ENCODE results near the gene TRMT112.
A peak's percentile ranks its signal among the peaks of the same experiment; 100 is the strongest.
"Not testable (repeated sequence)": the region's sequence is repeated elsewhere in the genome, so short reads cannot be mapped to it uniquely, and the experiment has no call there.

The TRMT112 gene

GRCh38 chr11:64327993-64328392, 10.6 kb upstream of the TRMT112 start:
- no peak for DNase-seq

GRCh38 chr11:64327375-64327774, 10.0 kb upstream of the TRMT112 start:
- DNase-seq, result no peak

DNA sequence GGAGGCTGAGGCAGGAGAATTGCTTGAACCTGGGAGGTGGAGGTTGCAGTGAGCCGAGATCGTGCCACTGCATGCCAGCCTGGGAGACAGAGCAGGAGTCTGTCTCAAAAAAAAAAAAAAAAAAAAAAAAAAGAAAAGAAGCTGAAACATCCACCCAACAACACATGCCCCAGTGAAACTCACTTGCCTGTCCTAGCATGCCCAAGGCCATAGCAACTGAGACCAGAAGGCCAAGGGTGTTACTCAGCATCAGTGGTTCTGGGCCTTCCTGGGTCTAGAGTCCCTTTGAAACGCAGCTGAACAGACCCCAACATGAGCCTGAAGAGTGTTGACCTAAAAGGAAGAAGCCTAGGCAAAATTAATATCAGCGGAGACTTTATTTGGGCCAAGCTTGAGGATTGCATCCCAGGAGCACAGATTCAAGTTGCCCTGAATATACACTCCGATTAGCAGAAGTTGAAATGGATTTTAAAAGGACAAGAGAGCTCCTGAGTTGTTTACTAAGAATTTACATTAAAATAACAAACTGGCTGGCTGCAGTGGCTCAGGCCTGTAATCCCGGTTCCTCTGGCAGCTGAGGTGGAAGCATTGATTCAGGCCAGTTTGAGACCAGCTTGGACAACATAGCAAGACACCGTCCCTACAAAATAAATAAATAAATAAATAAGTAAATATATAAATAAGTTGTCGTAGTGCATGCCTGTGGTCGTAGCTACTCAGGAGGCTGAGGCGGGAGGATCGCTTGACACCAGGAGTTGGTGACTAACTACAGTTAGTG, 7.5 kb upstream of the TRMT112 start:
- DNase-seq, result no peak

- DNase-seq, result not testable (repeated sequence)
Measured at GRCh38 chr11:64323984-64324383, 6.6 kb upstream of the TRMT112 start.

DNA sequence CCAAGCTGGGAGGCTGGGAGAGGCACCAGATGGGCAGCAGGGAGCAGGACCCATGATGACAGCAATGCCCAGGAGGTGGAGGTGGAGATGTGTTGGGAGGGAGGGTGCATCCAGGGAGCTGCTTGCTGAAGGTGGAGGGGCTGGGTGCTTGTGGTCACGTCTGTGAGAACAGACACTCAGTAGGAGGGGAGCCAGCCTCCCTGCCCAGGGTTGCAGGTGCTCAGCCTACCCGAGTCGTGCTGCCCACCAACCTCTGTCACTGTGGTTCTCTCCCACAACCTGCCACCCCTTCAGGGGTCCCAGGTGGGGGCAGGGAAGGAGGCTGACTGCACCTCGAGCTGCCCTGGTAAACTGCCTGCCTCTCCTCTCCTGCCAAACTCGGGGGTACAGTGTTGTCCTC, 6.0 kb upstream of the TRMT112 start:
- no peak for DNase-seq

- DNase-seq, result no peak
Measured at GRCh38 chr11:64322925-64323260, 5.5 kb upstream of the TRMT112 start.

DNA sequence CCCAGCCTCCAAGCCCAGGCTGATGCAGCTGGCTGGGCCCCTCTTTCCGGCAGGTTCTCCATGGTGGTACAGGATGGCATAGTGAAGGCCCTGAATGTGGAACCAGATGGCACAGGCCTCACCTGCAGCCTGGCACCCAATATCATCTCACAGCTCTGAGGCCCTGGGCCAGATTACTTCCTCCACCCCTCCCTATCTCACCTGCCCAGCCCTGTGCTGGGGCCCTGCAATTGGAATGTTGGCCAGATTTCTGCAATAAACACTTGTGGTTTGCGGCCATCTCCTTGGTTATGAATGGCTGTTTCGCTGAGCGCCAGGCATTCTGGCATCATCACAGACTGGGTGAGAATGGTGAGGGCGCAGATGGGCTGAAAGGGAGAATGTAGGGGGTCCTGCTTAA, 4.2 kb upstream of the TRMT112 start:
- no peak for DNase-seq

DNA sequence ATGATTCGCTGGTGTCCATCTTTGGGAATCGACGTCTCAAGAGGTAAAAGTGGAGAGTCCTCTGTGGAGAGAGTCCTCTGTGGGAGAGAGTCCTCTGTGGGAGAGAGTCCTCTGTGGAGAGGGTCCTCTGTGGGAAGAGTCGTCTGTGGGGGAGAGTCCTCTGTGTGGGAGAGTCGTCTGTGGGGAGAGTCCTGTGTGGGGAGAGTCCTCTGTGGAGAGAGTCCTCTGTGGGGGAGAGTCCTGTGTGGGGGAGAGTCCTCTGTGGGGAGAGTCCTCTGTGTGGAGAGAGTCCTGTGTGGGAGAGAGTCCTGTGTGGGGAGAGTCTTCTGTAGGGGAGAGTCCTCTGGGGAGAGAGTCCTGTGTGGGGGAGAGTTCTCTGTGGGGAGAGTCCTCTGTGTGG, 3.7 kb upstream of the TRMT112 start:
- no peak for DNase-seq

GRCh38 chr11:64320556-64320955, 3.2 kb upstream of the TRMT112 start:
- DNase-seq, result no peak

GRCh38 chr11:64318766-64319761, 1.7 kb upstream of the TRMT112 start:
- no peak for DNase-seq

- peak; percentile 97 for DNase-seq
Measured at GRCh38 chr11:64317961-64318765, 804 bp upstream of the TRMT112 start, which contains the start of gene PRDX5. Gene PRDX5, plus strand, starts transcription at chr11:64318121. Its CDS starts 95 bp downstream, at chr11:64318216.

GRCh38 chr11:64316672-64317324, 561 bp downstream of the TRMT112 start:
- DNase-seq, result peak; percentile 46

DNA sequence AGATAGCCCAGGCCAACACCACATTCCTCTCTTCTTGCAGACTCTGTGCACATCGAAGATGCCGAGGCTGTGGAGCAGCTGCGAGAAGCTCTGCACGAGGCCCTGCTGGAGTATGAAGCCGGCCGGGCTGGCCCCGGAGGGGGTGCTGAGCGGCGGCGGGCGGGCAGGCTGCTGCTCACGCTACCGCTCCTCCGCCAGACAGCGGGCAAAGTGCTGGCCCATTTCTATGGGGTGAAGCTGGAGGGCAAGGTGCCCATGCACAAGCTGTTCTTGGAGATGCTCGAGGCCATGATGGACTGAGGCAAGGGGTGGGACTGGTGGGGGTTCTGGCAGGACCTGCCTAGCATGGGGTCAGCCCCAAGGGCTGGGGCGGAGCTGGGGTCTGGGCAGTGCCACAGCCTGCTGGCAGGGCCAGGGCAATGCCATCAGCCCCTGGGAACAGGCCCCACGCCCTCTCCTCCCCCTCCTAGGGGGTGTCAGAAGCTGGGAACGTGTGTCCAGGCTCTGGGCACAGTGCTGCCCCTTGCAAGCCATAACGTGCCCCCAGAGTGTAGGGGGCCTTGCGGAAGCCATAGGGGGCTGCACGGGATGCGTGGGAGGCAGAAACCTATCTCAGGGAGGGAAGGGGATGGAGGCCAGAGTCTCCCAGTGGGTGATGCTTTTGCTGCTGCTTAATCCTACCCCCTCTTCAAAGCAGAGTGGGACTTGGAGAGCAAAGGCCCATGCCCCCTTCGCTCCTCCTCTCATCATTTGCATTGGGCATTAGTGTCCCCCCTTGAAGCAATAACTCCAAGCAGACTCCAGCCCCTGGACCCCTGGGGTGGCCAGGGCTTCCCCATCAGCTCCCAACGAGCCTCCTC, 1.5 kb downstream of the TRMT112 start:
- DNase-seq, result not testable (repeated sequence)

- no peak for DNase-seq
Measured at GRCh38 chr11:64314805-64315561, 2.4 kb downstream of the TRMT112 start.

DNA sequence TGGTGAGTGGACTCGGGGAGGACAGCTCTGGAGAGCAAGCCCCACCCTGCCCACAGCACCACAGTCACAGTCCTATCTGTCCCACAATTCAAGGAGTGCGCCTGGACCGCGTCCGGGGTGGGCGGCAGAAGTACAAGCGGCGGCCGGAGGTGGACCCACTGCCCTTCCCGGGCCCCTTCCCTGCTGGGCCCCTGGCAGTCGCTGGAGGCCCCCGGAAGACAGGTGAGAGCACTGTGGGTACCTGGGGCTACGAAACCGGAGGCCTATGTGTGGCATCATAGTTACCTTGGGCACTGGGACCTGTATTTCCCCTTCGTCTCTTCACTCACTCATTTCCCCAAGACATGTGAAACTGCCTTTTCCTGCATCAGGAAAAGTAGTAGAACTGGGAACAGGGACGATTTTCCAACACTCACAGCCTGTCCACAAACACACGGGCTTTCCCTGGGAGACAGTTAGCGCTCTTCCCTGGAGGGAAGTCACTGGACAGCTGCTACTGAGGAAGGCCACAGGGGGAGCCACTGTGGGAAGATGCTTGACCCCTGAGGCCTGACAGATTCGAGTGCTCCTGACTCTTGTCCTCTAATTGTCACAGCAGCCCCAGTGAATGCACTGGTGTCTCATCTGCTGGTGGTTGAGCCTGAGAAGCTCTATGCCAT, 3.1 kb downstream of the TRMT112 start:
- DNase-seq, result no peak

- DNase-seq, result no peak
Measured at GRCh38 chr11:64313491-64314145, 3.7 kb downstream of the TRMT112 start.

GRCh38 chr11:64312947-64313346, 4.4 kb downstream of the TRMT112 start:
- no peak for DNase-seq

DNA sequence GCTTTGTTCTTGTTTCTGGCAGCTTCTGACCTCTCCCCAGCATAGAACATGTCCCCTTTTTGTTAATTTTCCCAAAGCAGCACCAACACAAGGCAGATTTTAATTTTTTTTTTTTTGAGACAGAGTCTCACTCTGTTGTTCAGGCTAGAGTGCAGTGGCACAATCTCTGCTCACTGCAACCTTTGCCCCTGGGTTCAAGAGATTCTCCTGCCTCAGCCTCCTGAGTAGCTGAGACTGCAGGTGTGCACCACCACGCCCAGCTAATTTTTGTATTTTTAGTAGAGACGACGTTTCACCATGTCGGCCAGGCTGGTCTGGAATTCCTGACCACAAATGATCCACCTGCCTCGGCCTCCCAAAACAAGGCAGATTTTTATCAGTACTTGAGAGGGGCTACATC, 9.6 kb downstream of the TRMT112 start:
- DNase-seq, result not testable (repeated sequence)

GRCh38 chr11:64306876-64307622, 10.3 kb downstream of the TRMT112 start:
- DNase-seq, result no peak
